ENCODE data around the gene BMP10. TPM values are rescaled to one million over a fixed set of nuclear protein-coding genes. Genes with fewer than 3 reads are reported as not detected.

BMP10 gene
- total and polyA plus RNA-seq, 10 of the 15 experiments (the other 5 are each of a cell fraction or from before 2014, with no cell fraction given) = 0.04 TPM; not detected in 9

GRCh38 chr2:68824831-68825230 is 46.4 kb downstream of the BMP10 start:
- in situ Hi-C loops (cut with MboI) = no loop called here
- H3K36me3 ChIP-seq (ENCODE audit: control insufficient read depth in 2 of 2, insufficient read depth in 2 of 2, low read length in 1 of 2) = no peaks in the 10 kb centered on the region
- H3K4me3 ChIP-seq = no peak overlapping the region
- SMC1A ChIA-PET (ENCODE audit: uncharacterized antibody, unreplicated experiment) = no interaction called here
- H3K9me3 ChIP-seq (replicated peaks; ENCODE audit: control insufficient read depth, insufficient read depth, low read length) = no peaks in the 10 kb centered on the region
- RAD21 ChIA-PET (ENCODE audit: unreplicated experiment) = no interaction called here
- WGBS (ENCODE audit: insufficient coverage, insufficient replicate concordance, low lambda C conversion rate, missing lambda C conversion rate) = 82% methylated on average over 2 of the region's 2 CpGs
- DNase-seq (ENCODE audit: low read depth, low spot score) = no peak
- H3K27me3 ChIP-seq (replicated peaks in 1 of 2; ENCODE audit: control insufficient read depth in 2 of 2, insufficient read depth in 2 of 2, low read length in 1 of 2) = peaks cover 0 to 4% of the 10 kb centered on the region in 2 experiments; a peak in 2 of 4 replicates
- H3K4me2 ChIP-seq (ENCODE audit: control insufficient read depth, insufficient read depth) = no peak overlapping the region
- no peak overlapping the region for H2AFZ ChIP-seq (ENCODE audit: control insufficient read depth, low read depth, low read length)
- CTCF ChIA-PET = interaction anchor here (0.6 to 1.3 kb wide), 2 partner anchors 14 to 134 kb away, joined by 3 to 4 read pairs; no protein-coding TSS in a partner anchor
- H3K9ac ChIP-seq (ENCODE audit: control insufficient read depth, insufficient read depth, low read length) = no peak overlapping the region
- intact Hi-C loops (cut with micrococcal nuclease; ENCODE audit: unreplicated experiment) = no loop called here
- no peaks in the 10 kb centered on the region; the same call in 1 of the 2 replicates for H3K4me1 ChIP-seq (ENCODE audit: control insufficient read depth, insufficient read depth, low read length)
- no peak for ATAC-seq
- H3K79me2 ChIP-seq (ENCODE audit: control insufficient read depth, insufficient read depth, low read length) = no peaks in the 10 kb centered on the region
- no TSS peak for BruUV-seq (replicated peaks)
- no peak for FAIRE-seq
- no peak overlapping the region for H3K27ac ChIP-seq (ENCODE audit: control insufficient read depth, insufficient read depth)
- H4K20me1 ChIP-seq (ENCODE audit: control insufficient read depth, insufficient read depth) = no peaks in the 10 kb centered on the region; the same call in 1 of the 2 replicates
- POLR2A ChIA-PET = no interaction called here
- TF ChIP-seq CBFB (IDR thresholded peaks at IDR 0.05; ENCODE audit: low read depth) (no peak), ZNF274 (IDR thresholded peaks at IDR 0.05; ENCODE audit: insufficient read depth, insufficient read length) (no peak), PRDM15 (CRISPR knock-in tag; IDR thresholded peaks at IDR 0.05) (no peak), NFYB (IDR thresholded peaks at IDR 0.05; ENCODE audit: insufficient read depth, low read depth, low read length) (no peak), EZH2 (IDR thresholded peaks at IDR 0.05; ENCODE audit: borderline replicate concordance, control insufficient read depth, low read depth, low read length) (no peak), HSF1 (IDR thresholded peaks at IDR 0.05; ENCODE audit: low read depth, low read length) (no peak), GABPA (IDR thresholded peaks at IDR 0.05; ENCODE audit: low read depth) (no peak), ZBTB33 (IDR thresholded peaks at IDR 0.05) (no peak), BCL3 (IDR thresholded peaks at IDR 0.05; ENCODE audit: borderline replicate concordance, insufficient read depth, low read depth, low read length, poor library complexity, severe bottlenecking) (no peak), SREBF1 (IDR thresholded peaks at IDR 0.05; ENCODE audit: low read length) (no peak), ZSCAN29 (IDR thresholded peaks at IDR 0.05) (no peak), USF1 (IDR thresholded peaks at IDR 0.05; ENCODE audit: borderline replicate concordance, extremely low read length, insufficient read depth, low read depth, low read length) (no peak), ZNF622 (IDR thresholded peaks at IDR 0.05) (no peak), FOXM1 (IDR thresholded peaks at IDR 0.05; ENCODE audit: low read depth, low read length) (no peak), KAT2A (conservative IDR thresholded peaks at IDR 0.05; ENCODE audit: control insufficient read depth, low read depth, low read length) (no peak)

All from GM12878 (cell line).